Measurements from ENCODE around the gene DNAJC5G. TPM values are rescaled to one million over a fixed set of nuclear protein-coding genes. Genes with fewer than 3 reads are reported as not detected.

The DNAJC5G gene
- total RNA-seq, 1 donor from 2014 or later: not detected

DNA sequence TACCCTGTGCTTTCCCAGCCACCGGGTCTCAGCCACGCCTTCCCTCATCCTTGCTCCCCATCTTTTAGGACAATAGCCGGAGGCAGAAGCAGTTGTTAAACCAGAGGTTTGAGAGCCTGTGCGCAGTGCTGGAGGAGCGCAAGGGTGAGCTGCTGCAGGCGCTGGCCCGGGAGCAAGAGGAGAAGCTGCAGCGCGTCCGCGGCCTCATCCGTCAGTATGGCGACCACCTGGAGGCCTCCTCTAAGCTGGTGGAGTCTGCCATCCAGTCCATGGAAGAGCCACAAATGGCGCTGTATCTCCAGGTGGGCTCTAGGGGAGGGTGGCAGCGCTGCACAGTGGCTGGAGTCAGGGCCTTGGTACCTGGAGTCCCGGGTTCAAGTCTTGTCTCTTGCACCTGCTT, 30.3 kb downstream of the DNAJC5G start:
- H3K4me1 ChIP-seq (ENCODE audit: insufficient read depth, low read length): peaks cover 3% of the 10 kb centered on the region
- FAIRE-seq (no peak), DNase-seq (ENCODE audit: low read depth) (no peak)
- no peak overlapping the region for H3K4me2 ChIP-seq (ENCODE audit: low read length)
- H3K4me3 Mint-ChIP-seq (ENCODE audit: unreplicated experiment): no peak overlapping the region
- TF ChIP-seq EZH2 (IDR thresholded peaks at IDR 0.05; ENCODE audit: insufficient read depth, low read length): no peak
- TF ChIP-seq, protein P1, sequence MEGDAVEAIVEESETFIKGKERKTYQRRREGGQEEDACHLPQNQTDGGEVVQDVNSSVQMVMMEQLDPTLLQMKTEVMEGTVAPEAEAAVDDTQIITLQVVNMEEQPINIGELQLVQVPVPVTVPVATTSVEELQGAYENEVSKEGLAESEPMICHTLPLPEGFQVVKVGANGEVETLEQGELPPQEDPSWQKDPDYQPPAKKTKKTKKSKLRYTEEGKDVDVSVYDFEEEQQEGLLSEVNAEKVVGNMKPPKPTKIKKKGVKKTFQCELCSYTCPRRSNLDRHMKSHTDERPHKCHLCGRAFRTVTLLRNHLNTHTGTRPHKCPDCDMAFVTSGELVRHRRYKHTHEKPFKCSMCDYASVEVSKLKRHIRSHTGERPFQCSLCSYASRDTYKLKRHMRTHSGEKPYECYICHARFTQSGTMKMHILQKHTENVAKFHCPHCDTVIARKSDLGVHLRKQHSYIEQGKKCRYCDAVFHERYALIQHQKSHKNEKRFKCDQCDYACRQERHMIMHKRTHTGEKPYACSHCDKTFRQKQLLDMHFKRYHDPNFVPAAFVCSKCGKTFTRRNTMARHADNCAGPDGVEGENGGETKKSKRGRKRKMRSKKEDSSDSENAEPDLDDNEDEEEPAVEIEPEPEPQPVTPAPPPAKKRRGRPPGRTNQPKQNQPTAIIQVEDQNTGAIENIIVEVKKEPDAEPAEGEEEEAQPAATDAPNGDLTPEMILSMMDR (IDR thresholded peaks at IDR 0.05; ENCODE audit: insufficient read depth, low read depth, low read length): no peak
- no peaks in the 10 kb centered on the region for H3K9me3 ChIP-seq (ENCODE audit: insufficient read depth, low read depth, low read length)
- H4K20me1 ChIP-seq (ENCODE audit: insufficient read depth, low read length): peaks cover 23% of the 10 kb centered on the region
- H3K27me3 Mint-ChIP-seq (ENCODE audit: low read depth, unreplicated experiment): peaks cover 36% of the 10 kb centered on the region
- no peak overlapping the region for H3K4me3 ChIP-seq (ENCODE audit: insufficient read depth, low read depth, low read length)
- no peaks in the 10 kb centered on the region for H3K79me2 ChIP-seq (ENCODE audit: insufficient read depth, low read length)
- H3K27ac Mint-ChIP-seq (ENCODE audit: unreplicated experiment): no peak overlapping the region
- peaks cover 8% of the 10 kb centered on the region for H3K36me3 Mint-ChIP-seq (ENCODE audit: low read depth, unreplicated experiment)
- no peaks in the 10 kb centered on the region for H3K36me3 ChIP-seq (ENCODE audit: insufficient read depth, low read length)
- H3K27me3 ChIP-seq (ENCODE audit: insufficient read depth, low read length): peaks cover 45% of the 10 kb centered on the region
- peaks cover 4% of the 10 kb centered on the region for H3K9me3 Mint-ChIP-seq (ENCODE audit: unreplicated experiment)
- no peak overlapping the region for H2AFZ ChIP-seq (ENCODE audit: low read depth, low read length)
- no peak overlapping the region for H3K27ac ChIP-seq (ENCODE audit: low read depth, low read length)
- no peaks in the 10 kb centered on the region for H3K4me1 Mint-ChIP-seq (ENCODE audit: low read depth, unreplicated experiment)
- H3K9ac ChIP-seq (ENCODE audit: low read length): no peak overlapping the region

DNA sequence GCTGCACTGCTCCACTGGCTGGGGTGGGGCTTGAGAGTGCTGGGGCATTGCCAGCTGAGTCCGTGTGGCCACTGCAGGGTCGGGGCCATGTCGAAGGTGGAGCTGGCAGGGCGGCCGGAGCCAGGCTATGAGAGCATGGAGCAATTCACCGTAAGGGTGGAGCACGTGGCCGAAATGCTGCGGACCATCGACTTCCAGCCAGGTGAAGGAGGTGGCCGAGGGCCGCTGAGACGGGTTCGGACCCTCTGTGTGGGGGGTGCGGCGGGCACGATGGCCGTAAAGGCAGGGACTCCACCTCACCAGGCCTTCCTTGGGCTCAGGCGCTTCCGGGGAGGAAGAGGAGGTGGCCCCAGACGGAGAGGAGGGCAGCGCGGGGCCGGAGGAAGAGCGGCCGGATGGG, 30.9 kb downstream of the DNAJC5G start:
- no peak for DNase-seq (ENCODE audit: low read depth)
- no peaks in the 10 kb centered on the region for H3K4me1 Mint-ChIP-seq (ENCODE audit: low read depth, unreplicated experiment)
- peaks cover 36% of the 10 kb centered on the region for H3K27me3 Mint-ChIP-seq (ENCODE audit: low read depth, unreplicated experiment)
- Histone ChIP-seq H3K4me3 (ENCODE audit: insufficient read depth, low read depth, low read length) (no peak overlapping the region), H3K9me3 (ENCODE audit: insufficient read depth, low read depth, low read length) (no peaks in the 10 kb centered on the region), H3K36me3 (ENCODE audit: insufficient read depth, low read length) (no peaks in the 10 kb centered on the region), H3K27me3 (ENCODE audit: insufficient read depth, low read length) (peaks cover 45% of the 10 kb centered on the region), H3K4me2 (ENCODE audit: low read length) (no peak overlapping the region), H3K4me1 (ENCODE audit: insufficient read depth, low read length) (peaks cover 3% of the 10 kb centered on the region), H3K27ac (ENCODE audit: low read depth, low read length) (no peak overlapping the region), H2AFZ (ENCODE audit: low read depth, low read length) (no peak overlapping the region), H4K20me1 (ENCODE audit: insufficient read depth, low read length) (peaks cover 23% of the 10 kb centered on the region), H3K9ac (ENCODE audit: low read length) (no peak overlapping the region), H3K79me2 (ENCODE audit: insufficient read depth, low read length) (no peaks in the 10 kb centered on the region)
- no peak for TF ChIP-seq EZH2 (IDR thresholded peaks at IDR 0.05; ENCODE audit: insufficient read depth, low read length)
- no peak for FAIRE-seq
- H3K36me3 Mint-ChIP-seq (ENCODE audit: low read depth, unreplicated experiment): peaks cover 8% of the 10 kb centered on the region
- peaks cover 4% of the 10 kb centered on the region for H3K9me3 Mint-ChIP-seq (ENCODE audit: unreplicated experiment)
- H3K27ac Mint-ChIP-seq (ENCODE audit: unreplicated experiment): no peak overlapping the region
- no peak overlapping the region for H3K4me3 Mint-ChIP-seq (ENCODE audit: unreplicated experiment)

DNA sequence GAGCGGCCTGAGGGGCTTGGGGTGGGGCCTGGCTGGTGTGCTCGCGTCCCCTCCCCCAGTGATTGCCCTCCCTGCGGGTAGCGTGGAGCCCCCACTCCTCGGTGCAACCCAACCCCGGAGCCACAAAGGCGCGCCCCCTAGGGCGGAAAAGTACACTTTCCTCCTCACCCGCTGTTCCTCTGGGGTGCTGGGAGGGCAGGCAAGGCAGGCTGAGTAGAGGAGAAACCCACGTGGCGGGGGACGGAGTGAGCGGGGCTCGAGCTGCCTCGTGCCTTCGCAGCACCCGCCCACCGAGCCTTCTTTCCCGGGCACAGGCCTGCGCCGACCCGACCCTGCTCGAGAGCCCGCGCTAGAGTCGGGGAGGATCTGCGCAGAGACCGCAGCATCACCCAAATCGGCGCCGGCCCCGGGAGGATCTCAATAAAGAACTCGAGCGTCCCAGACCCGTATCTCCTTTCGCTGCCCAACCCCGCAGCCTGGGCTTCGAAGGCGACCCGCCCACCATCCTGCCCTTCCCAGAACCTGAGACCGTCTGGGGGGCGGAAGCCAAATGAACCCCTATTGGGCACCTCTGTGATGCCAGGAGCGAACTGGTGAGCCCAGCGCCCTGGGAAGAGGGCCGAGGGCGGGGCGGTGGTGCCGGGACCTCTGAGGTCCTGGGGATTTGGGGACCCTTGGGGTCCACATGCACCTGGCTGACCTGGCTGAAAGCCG, 31.5 kb downstream of the DNAJC5G start:
- DNase-seq (ENCODE audit: low read depth) (no peak), FAIRE-seq (no peak)
- Histone ChIP-seq H3K4me3 (ENCODE audit: insufficient read depth, low read depth, low read length) (no peak overlapping the region), H3K4me1 (ENCODE audit: insufficient read depth, low read length) (peaks cover 3% of the 10 kb centered on the region), H4K20me1 (ENCODE audit: insufficient read depth, low read length) (peaks cover 23% of the 10 kb centered on the region), H3K27ac (ENCODE audit: low read depth, low read length) (no peak overlapping the region), H2AFZ (ENCODE audit: low read depth, low read length) (no peak overlapping the region), H3K79me2 (ENCODE audit: insufficient read depth, low read length) (no peaks in the 10 kb centered on the region), H3K9ac (ENCODE audit: low read length) (no peak overlapping the region), H3K36me3 (ENCODE audit: insufficient read depth, low read length) (no peaks in the 10 kb centered on the region), H3K9me3 (ENCODE audit: insufficient read depth, low read depth, low read length) (no peaks in the 10 kb centered on the region), H3K27me3 (ENCODE audit: insufficient read depth, low read length) (peaks cover 45% of the 10 kb centered on the region), H3K4me2 (ENCODE audit: low read length) (peak overlapping the region; percentile 19)
- Mint-ChIP-seq H3K9me3 (ENCODE audit: unreplicated experiment) (peaks cover 4% of the 10 kb centered on the region), H3K27me3 (ENCODE audit: low read depth, unreplicated experiment) (peaks cover 36% of the 10 kb centered on the region), H3K4me3 (ENCODE audit: unreplicated experiment) (no peak overlapping the region), H3K27ac (ENCODE audit: unreplicated experiment) (no peak overlapping the region), H3K36me3 (ENCODE audit: low read depth, unreplicated experiment) (peaks cover 14% of the 10 kb centered on the region), H3K4me1 (ENCODE audit: low read depth, unreplicated experiment) (no peaks in the 10 kb centered on the region)
- peak; percentile 85 for TF ChIP-seq EZH2 (IDR thresholded peaks at IDR 0.05; ENCODE audit: insufficient read depth, low read length)
- TF ChIP-seq, protein P1 (IDR thresholded peaks at IDR 0.05; ENCODE audit: insufficient read depth, low read depth, low read length): no peak

All from astrocyte (in vitro differentiated cells and primary cell).